AG09319 (cell line): Measurements from ENCODE around the gene CUX1.
"Not testable (repeated sequence)": the region's sequence is repeated elsewhere in the genome, so short reads cannot be mapped to it uniquely, and the experiment has no call there.

ENCODE experiments used
- DNase-seq: peaks from one replicate; pipeline ENCODE4 v3.0.0-alpha.2; 2010; ENCODE audit warnings: low read depth; ENCODE audit errors: extremely low read depth
- CTCF ChIP-seq: IDR thresholded peaks from 2 replicates; pipeline ENCODE4 v1.5.1; 2011; ENCODE audit warnings: low read depth, mild to moderate bottlenecking, inconsistent platforms, low read length, moderate library complexity

The CUX1 gene

GRCh38 chr7:102024769-102025391, 207.5 kb downstream of the CUX1 start:
- TF ChIP-seq CTCF: no peak
- no peak for DNase-seq

GRCh38 chr7:102025777-102026176, 208.4 kb downstream of the CUX1 start:
- DNase-seq: not testable (repeated sequence)

GRCh38 chr7:102028206-102028826, 210.9 kb downstream of the CUX1 start:
- no peak for TF ChIP-seq CTCF
- DNase-seq: no peak

GRCh38 chr7:102029616-102030015, 212.2 kb downstream of the CUX1 start:
- TF ChIP-seq CTCF: no peak
- DNase-seq: no peak

- DNase-seq: no peak
- no peak for TF ChIP-seq CTCF
These were observed 213.3 kb downstream of the CUX1 start for GRCh38 chr7:102030696-102031095.

GRCh38 chr7:102036958-102037357, 219.5 kb downstream of the CUX1 start:
- TF ChIP-seq CTCF: no peak
- DNase-seq: no peak

GRCh38 chr7:102039706-102040105, 222.3 kb downstream of the CUX1 start:
- DNase-seq: no peak
- no peak for TF ChIP-seq CTCF

- TF ChIP-seq CTCF: no peak
- no peak for DNase-seq
These were observed 223.1 kb downstream of the CUX1 start for GRCh38 chr7:102040569-102040968.
